Right lobe of liver (tissue), 6 donors: ENCODE results near the gene MNAT1. TPM values are rescaled to one million over a fixed set of nuclear protein-coding genes. Genes with fewer than 3 reads are reported as not detected.
"Not testable (repeated sequence)": the region's sequence is repeated elsewhere in the genome, so short reads cannot be mapped to it uniquely, and the experiment has no call there.

Source experiments
- ATAC-seq, 4 donors: fragments of 200-7000 bp; cut with Tn5 transposase; one replicate each; pipeline ENCODE4 v1.9.1; 2020; ENCODE audit warnings: mild to moderate bottlenecking in 4 of 4, moderate library complexity in 4 of 4
- DNase-seq, 3 donors: peaks; one replicate each; pipeline ENCODE4 v3.0.0-alpha.2; 2020
- H3K27ac ChIP-seq, 3 donors: fragments of 200-600 bp; one replicate each; pipeline ENCODE4 v1.8.0; 2022
- H3K27me3 ChIP-seq, 2 donors: fragments of 200-600 bp; one replicate each; pipeline ENCODE4 v1.8.0; 2022
- H3K36me3 ChIP-seq, 4 donors: fragments of 200-600 bp; sonication (generic) in 1 of 4; one replicate each; pipeline versions ENCODE4 v1.5.1 to v1.8.0; 2017 to 2022; ENCODE audit warnings: control low read depth in 1 of 4
- H3K4me1 ChIP-seq, 4 donors: fragments of 200-600 bp; sonication (generic) in 1 of 4; one replicate each; pipeline versions ENCODE4 v1.5.1 to v1.8.0; 2017 to 2022; ENCODE audit warnings: control low read depth in 1 of 4
- H3K4me3 ChIP-seq, 3 donors: fragments of 200-600 bp; one replicate each; pipeline ENCODE4 v1.8.0; 2022
- H3K9me3 ChIP-seq, 4 donors: fragments of 200-600 bp; sonication (generic) in 1 of 4; one replicate each; pipeline versions ENCODE4 v1.5.1 to v1.8.0; 2017 to 2022; ENCODE audit warnings: control low read depth in 1 of 4
- CTCF ChIP-seq, 4 donors: fragments of 200-600 bp in 3 of 4; fragments of 450-650 bp in 1 of 4; IDR thresholded peaks; one replicate each; pipeline versions ENCODE4 v1.5.1 to v1.8.0; 2016 to 2022; ENCODE audit warnings: antibody characterized with exemption in 4 of 4, mild to moderate bottlenecking in 2 of 4
- POLR2A ChIP-seq: fragments of 450-650 bp; IDR thresholded peaks from one replicate; pipeline ENCODE4 v1.6.1; 2017; ENCODE audit warnings: antibody characterized with exemption, mild to moderate bottlenecking
- WGBS: methylation state at CpG from one replicate; pipeline ENCODE4 v1.1.6; 2018; ENCODE audit warnings: low coverage, low lambda C conversion rate; ENCODE audit not compliant: insufficient coverage; ENCODE audit errors: missing lambda C conversion rate; 5-methylcytosine and 5-hydroxymethylcytosine counted together
- intact Hi-C, 2 donors: fragments of 100-400 bp; cut with DNase I; formaldehyde crosslinking; loops; one replicate each; pipeline versions ENCODE4 v1.11.2 to v1.14.1; 2022
- total RNA-seq, 6 experiments: library from RNA; depleted of rRNA in 2 of 6; stranded (reverse); fragments of >200 nt in 2 of 6; fragmentation: NEBNext Ultra II Directional in 3 of 6; extraction: Animal tissue kit (Norgen Biotek cat#: 25700) in 3 of 6; gene quantifications; one replicate each; pipeline versions ENCODE4 v1.1.0 to v1.2.4, GENCODE V29; 2016 to 2023
- donor health status: DM: no; HTN: yes; CAD: no.
- donor health status: DM: no; HTN: no; CAD: no.
- donor health status: DM: no; HTN: no; CAD: no.
- donor health status: DM: no; HTN: yes; CAD: no.
- donor health status: DM: no; HTN: yes; CAD: no.

The MNAT1 gene
- total RNA-seq, 6 experiments from 2014 or later, result 10.5 to 15.2 (median 12.3) TPM

GRCh38 chr14:60722357-60723115, 12.0 kb upstream of the MNAT1 start:
- no peaks in the 10 kb centered on the region for H3K36me3 ChIP-seq
- no peak for TF ChIP-seq POLR2A
- no peak for TF ChIP-seq CTCF (IDR thresholded peaks at IDR 0.05)
- no peaks in the 10 kb centered on the region for H3K27me3 ChIP-seq
- WGBS, result 0% methylated on average over 20 of the region's 60 CpGs
- H3K9me3 ChIP-seq, result no peaks in the 10 kb centered on the region
- no peak overlapping the region for H3K27ac ChIP-seq
- peaks cover 0 to 13% (median 5%) of the 10 kb centered on the region in 4 donors for H3K4me1 ChIP-seq
- intact Hi-C loops, result loop anchor here in 1 of 2 donors (10.0 kb wide), 1 partner anchor 68 kb away; no protein-coding TSS in a partner anchor
- peak in 1 of 3 donors; percentile 26 for DNase-seq
- peak overlapping the region; percentile 53 to 56 (median 56) for H3K4me3 ChIP-seq
- peak; percentile 13 to 58 (median 32) for ATAC-seq

- intact Hi-C loops, result loop anchor here in 1 of 2 donors (10.0 kb wide), 1 partner anchor 69 kb away; no protein-coding TSS in a partner anchor
- TF ChIP-seq CTCF (IDR thresholded peaks at IDR 0.05) (no peak), POLR2A (no peak)
- Histone ChIP-seq H3K9me3 (no peaks in the 10 kb centered on the region), H3K4me3 (peak overlapping the region; percentile 53 to 56 (median 56)), H3K27me3 (no peaks in the 10 kb centered on the region), H3K4me1 (peaks cover 0 to 13% (median 5%) of the 10 kb centered on the region in 4 donors), H3K36me3 (no peaks in the 10 kb centered on the region), H3K27ac (no peak overlapping the region)
- WGBS, result under 1% methylated on average over 10 of the region's 78 CpGs
- ATAC-seq, result peak; percentile 62 to 72 (median 66)
- DNase-seq, result peak; percentile 48 to 61 (median 51)
Observed at GRCh38 chr14:60723116-60723906, 11.2 kb upstream of the MNAT1 start.

GRCh38 chr14:60723907-60724618, 10.5 kb upstream of the MNAT1 start, which contains the start of gene SIX4:
TSS of gene SIX4 (minus strand) at chr14:60724351. CDS start at chr14:60724074, 277 bp downstream.
- H3K27ac ChIP-seq, result no peak within 1 kb of the TSS
- TF ChIP-seq POLR2A (no peak), CTCF (IDR thresholded peaks at IDR 0.05) (no peak)
- ATAC-seq (peak; percentile 57 to 81 (median 72)), DNase-seq (peak; percentile 48 to 59 (median 49))
- no peaks in the 10 kb centered on the region for H3K36me3 ChIP-seq
- H3K4me3 ChIP-seq, result peak within 1 kb of the TSS; percentile 53 to 56 (median 56)
- H3K4me1 ChIP-seq, result peaks cover 0 to 13% (median 5%) of the 10 kb centered on the region in 4 donors
- no peaks in the 10 kb centered on the region for H3K27me3 ChIP-seq
- WGBS, result 5% methylated on average over 28 of the region's 36 CpGs
- intact Hi-C loops, result loop anchor here in 1 of 2 donors (10.0 kb wide), 1 partner anchor 69 kb away; no protein-coding TSS in a partner anchor
- H3K9me3 ChIP-seq, result no peaks in the 10 kb centered on the region

GRCh38 chr14:60731291-60731690, 3.3 kb upstream of the MNAT1 start:
- H3K36me3 ChIP-seq, H3K27me3 ChIP-seq, H3K4me3 ChIP-seq, intact Hi-C loops, DNase-seq, H3K27ac ChIP-seq, H3K9me3 ChIP-seq, ATAC-seq: not testable (repeated sequence)
- WGBS, result 70% methylated on average over 4 of the region's 5 CpGs
- H3K4me1 ChIP-seq, result peaks cover 0 to 15% (median 4%) of the 10 kb centered on the region in 4 donors
